Measurements from ENCODE around the gene AMOTL1. TPM values are rescaled to one million over a fixed set of nuclear protein-coding genes. Genes with fewer than 3 reads are reported as not detected.
A peak's percentile ranks its signal among the peaks of the same experiment; 100 is the strongest.

The AMOTL1 gene
- total RNA-seq, 4 donors from 2014 or later = 2.5 to 19.0 (median 7.2) TPM

DNA sequence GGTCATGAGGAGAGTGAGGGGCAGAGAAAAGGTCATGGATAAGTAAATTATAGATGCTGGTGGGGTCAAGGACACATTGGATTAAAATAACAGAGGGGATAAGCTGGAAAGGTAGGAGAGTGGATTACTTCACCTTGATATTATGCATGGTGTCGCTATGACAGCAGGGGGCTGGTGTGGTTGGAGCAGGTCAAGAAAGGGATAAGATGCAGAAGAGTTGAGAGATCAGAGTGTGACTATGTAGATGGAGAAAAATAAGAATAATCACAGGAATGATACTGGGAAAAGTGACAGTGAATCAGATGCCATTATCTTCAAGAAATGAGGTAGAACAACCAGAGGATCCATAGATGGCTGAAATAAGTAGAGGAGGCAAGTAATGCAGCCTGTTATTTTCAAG lies 29.4 kb upstream of the AMOTL1 start:
- Histone ChIP-seq H3K27ac (no peak overlapping the region), H3K27me3 (peaks cover 0 to 10% of the 10 kb centered on the region in 2 donors), H3K4me1 (peaks cover 0 to 5% (median 0%) of the 10 kb centered on the region in 4 donors), H3K4me3 (no peak overlapping the region), H3K36me3 (no peaks in the 10 kb centered on the region), H3K9me3 (no peaks in the 10 kb centered on the region)
- TF ChIP-seq, protein P1, sequence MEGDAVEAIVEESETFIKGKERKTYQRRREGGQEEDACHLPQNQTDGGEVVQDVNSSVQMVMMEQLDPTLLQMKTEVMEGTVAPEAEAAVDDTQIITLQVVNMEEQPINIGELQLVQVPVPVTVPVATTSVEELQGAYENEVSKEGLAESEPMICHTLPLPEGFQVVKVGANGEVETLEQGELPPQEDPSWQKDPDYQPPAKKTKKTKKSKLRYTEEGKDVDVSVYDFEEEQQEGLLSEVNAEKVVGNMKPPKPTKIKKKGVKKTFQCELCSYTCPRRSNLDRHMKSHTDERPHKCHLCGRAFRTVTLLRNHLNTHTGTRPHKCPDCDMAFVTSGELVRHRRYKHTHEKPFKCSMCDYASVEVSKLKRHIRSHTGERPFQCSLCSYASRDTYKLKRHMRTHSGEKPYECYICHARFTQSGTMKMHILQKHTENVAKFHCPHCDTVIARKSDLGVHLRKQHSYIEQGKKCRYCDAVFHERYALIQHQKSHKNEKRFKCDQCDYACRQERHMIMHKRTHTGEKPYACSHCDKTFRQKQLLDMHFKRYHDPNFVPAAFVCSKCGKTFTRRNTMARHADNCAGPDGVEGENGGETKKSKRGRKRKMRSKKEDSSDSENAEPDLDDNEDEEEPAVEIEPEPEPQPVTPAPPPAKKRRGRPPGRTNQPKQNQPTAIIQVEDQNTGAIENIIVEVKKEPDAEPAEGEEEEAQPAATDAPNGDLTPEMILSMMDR (IDR thresholded peaks at IDR 0.05) = no peak
- no peak for TF ChIP-seq POLR2A (IDR thresholded peaks at IDR 0.05)
- no peak for DNase-seq

DNA sequence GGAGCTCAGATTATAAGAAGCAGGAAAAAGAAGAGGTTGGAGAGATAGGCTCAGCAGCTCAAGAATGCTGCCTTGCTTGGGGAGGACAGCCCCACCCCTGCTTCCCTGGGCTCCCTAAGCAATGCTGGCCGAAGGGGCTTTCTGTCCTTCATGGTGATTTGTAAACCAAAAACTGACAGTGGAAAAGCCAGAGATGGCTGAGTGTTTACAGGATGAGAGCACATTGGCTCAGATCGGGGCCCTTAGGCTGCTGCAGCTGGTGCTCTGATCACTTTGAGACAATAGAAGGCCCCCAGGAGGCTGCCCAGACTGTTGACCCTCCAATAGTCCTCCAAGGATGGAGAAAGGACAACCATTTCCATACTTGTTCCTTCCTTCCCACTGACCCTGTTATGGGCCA lies 28.8 kb upstream of the AMOTL1 start:
- Histone ChIP-seq H3K27me3 (peaks cover 0 to 10% of the 10 kb centered on the region in 2 donors), H3K36me3 (no peaks in the 10 kb centered on the region), H3K4me3 (no peak overlapping the region), H3K4me1 (peaks cover 0 to 5% (median 0%) of the 10 kb centered on the region in 4 donors), H3K9me3 (no peaks in the 10 kb centered on the region), H3K27ac (peak overlapping the region in 1 of 4 donors; percentile 40)
- TF ChIP-seq, protein P1 (IDR thresholded peaks at IDR 0.05) = no peak
- TF ChIP-seq POLR2A (IDR thresholded peaks at IDR 0.05) = no peak
- no peak for DNase-seq

DNA sequence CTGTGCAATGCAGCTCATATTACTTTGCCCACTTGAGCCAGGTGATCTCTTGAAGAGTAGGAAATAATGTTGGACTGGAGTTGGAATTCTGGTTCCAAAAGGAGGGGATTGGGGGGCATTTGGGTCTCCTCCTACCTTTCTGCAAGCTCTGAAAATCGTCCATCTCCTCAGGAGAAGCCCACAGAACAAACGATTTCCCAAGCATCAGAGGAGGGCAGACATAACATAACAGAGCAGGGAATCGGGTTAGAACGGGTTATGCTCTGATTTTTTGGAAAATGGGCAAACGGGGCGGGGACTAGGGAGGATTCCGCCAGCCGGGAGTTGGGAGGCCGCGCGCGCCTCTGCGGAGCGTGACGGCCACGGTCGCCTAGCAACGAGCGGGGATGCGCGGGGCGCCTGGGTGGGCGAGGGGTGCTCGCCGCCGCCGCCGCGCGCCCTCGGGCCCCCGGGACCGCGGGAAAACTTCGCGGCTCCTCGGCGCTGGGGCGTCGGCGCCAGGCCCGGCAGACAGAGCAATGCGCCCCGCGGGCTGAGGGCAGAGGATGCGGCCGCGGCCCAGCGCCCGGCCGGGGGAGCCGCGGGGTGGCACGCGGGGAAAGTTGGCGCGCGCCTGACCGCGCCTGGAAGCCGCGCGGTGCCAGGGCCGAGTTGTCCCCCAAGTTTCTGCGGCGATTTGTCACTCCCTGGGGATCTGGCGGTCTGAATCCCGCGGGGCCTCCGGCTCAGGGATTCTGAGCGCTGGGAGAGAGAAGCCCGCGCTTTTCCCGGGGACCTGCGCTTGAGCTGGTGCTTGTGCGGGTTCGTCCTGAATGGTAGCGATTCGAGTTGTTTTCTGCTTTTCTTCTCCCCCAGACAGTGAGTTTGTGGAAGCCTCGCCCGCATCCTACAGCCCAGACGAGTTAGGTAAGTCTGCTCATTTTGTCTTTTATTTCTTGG lies 27.8 kb upstream of the AMOTL1 start:
- no peaks in the 10 kb centered on the region for H3K9me3 ChIP-seq
- no peaks in the 10 kb centered on the region for H3K36me3 ChIP-seq
- DNase-seq = peak in 1 of 3 donors; percentile 50
- H3K4me1 ChIP-seq = peaks cover 0 to 5% (median 0%) of the 10 kb centered on the region in 4 donors
- H3K27me3 ChIP-seq = peaks cover 0 to 10% of the 10 kb centered on the region in 2 donors
- H3K27ac ChIP-seq = peak overlapping the region in 2 of 4 donors; percentile 40 to 49
- peak overlapping the region; percentile 15 to 51 (median 40) for H3K4me3 ChIP-seq
- TF ChIP-seq, protein P1 (IDR thresholded peaks at IDR 0.05) = no peak
- TF ChIP-seq POLR2A (IDR thresholded peaks at IDR 0.05) = no peak

DNA sequence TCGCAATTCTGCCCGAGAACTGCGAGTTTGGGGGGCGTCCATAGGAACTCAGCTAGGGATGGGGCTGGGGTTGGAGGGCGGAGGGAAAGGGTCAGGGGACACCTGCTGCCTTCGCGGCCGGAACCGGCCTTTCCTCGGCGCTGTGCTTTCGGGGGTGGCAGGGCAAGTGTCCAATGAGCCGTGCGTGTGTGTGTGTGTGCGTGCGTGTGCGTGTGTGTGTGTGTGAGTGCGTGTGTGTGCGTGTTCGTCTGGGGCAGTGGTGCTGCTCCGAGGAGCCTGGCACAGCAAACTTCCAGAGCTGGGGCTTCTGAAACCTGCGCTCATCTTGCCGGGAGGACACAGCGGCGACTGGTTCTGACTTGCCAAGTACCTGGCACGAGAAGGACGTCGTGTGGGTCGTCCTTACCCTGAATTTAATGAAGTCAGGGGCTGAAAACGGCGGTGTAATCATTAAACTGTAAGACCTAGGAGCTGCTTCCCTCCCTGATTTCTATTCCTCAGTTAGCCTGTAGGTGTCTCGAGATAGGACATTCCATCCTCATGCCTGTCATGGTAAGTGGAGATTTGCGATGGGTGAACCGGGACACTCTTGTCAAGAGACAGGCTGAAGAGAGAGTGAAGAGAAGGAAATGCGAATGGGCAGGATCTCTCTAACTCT lies 27.0 kb upstream of the AMOTL1 start:
- TF ChIP-seq, protein P1 (IDR thresholded peaks at IDR 0.05) = peak in 5 of 6 experiments; percentile 14 to 31 (median 27)
- TF ChIP-seq POLR2A (IDR thresholded peaks at IDR 0.05) = no peak
- Histone ChIP-seq H3K4me1 (peaks cover 0 to 5% (median 0%) of the 10 kb centered on the region in 4 donors), H3K9me3 (no peaks in the 10 kb centered on the region), H3K36me3 (no peaks in the 10 kb centered on the region), H3K4me3 (peak overlapping the region; percentile 15 to 51 (median 40)), H3K27me3 (peaks cover 0 to 10% of the 10 kb centered on the region in 2 donors), H3K27ac (peak overlapping the region in 2 of 4 donors; percentile 40 to 49)
- DNase-seq = no peak

DNA sequence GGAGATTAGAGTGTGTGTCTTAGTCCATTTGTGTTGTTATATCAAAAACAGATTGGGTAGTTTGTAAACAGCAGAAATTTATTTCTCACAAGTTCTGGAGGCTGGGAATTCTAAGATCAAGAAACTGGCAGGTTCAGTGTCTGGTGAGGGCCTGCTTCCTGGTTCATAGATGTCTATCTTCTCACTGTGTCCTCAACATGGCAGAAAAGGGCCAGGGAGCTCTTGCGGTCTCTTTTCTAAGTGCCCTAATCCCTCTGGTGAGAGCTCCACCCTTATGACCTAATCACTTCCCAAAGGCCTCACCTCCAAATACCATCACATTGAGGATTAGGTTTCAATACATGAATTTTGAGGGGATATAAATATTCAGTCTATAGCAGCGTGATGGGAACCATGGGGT lies 25.5 kb upstream of the AMOTL1 start:
- H3K4me3 ChIP-seq = no peak overlapping the region
- no peaks in the 10 kb centered on the region for H3K36me3 ChIP-seq
- no peak overlapping the region for H3K27ac ChIP-seq
- no peak for DNase-seq
- TF ChIP-seq POLR2A (IDR thresholded peaks at IDR 0.05) = no peak
- TF ChIP-seq, protein P1 (IDR thresholded peaks at IDR 0.05) = no peak
- peaks cover 0 to 10% of the 10 kb centered on the region in 2 donors for H3K27me3 ChIP-seq
- H3K9me3 ChIP-seq = no peaks in the 10 kb centered on the region
- peaks cover 0 to 5% (median 0%) of the 10 kb centered on the region in 4 donors for H3K4me1 ChIP-seq
